CD14-positive monocyte (primary cell): ENCODE results near the gene ZNF385B. TPM values are rescaled to one million over a fixed set of nuclear protein-coding genes. Genes with fewer than 3 reads are reported as not detected.

ENCODE experiments used
- DNase-seq, 3 donors: peaks; one replicate each; pipeline ENCODE4 v3.0.0-alpha.2; 2011 to 2022
- H2AFZ ChIP-seq: 2 replicates; pipeline ENCODE4 v1.6.0; 2012; ENCODE audit warnings: mild to moderate bottlenecking, low read depth, low read length, inconsistent platforms; ENCODE audit not compliant: insufficient read depth, poor library complexity, severe bottlenecking
- H3K27ac ChIP-seq, 2 donors: 1 replicate in 1 of 2; 2 replicates in 1 of 2; pipeline ENCODE4 v1.5.1; 2012 to 2013; ENCODE audit warnings: low read length in 2 of 2, control low read depth in 1 of 2, inconsistent platforms in 1 of 2, low read depth in 1 of 2, mild to moderate bottlenecking in 1 of 2
- H3K27me3 ChIP-seq, 2 donors: one replicate each; pipeline versions ENCODE4 v1.6.0 to v1.6.1; 2011 to 2013; ENCODE audit warnings: low read length in 2 of 2; ENCODE audit not compliant: control insufficient read depth in 2 of 2, insufficient read depth in 2 of 2
- H3K36me3 ChIP-seq, 2 donors: replicated peaks in 1 of 2; 1 replicate in 1 of 2; 2 replicates in 1 of 2; pipeline versions ENCODE4 v1.5.1 to v1.6.1; 2012 to 2013; ENCODE audit warnings: low read length in 2 of 2, control low read depth in 1 of 2, inconsistent platforms in 1 of 2, mild to moderate bottlenecking in 1 of 2; ENCODE audit not compliant: insufficient read depth in 2 of 2, control insufficient read depth in 1 of 2
- H3K4me1 ChIP-seq, 2 donors: 1 replicate in 1 of 2; 2 replicates in 1 of 2; pipeline versions ENCODE4 v1.5.1 to v1.6.1; 2012 to 2013; ENCODE audit warnings: low read length in 2 of 2, control low read depth in 1 of 2, inconsistent platforms in 1 of 2, mild to moderate bottlenecking in 1 of 2, moderate library complexity in 1 of 2; ENCODE audit not compliant: insufficient read depth in 2 of 2, control insufficient read depth in 1 of 2
- H3K4me2 ChIP-seq: replicated peaks from 2 replicates; pipeline ENCODE3; 2012; ENCODE audit warnings: low read length, moderate library complexity, mild to moderate bottlenecking; ENCODE audit not compliant: poor library complexity, severe bottlenecking; ENCODE audit errors: extremely low read depth
- H3K4me3 ChIP-seq, 3 experiments: fragments of 200-600 bp in 1 of 3; sonication (generic) in 1 of 3; replicated peaks in 1 of 3; 1 replicate in 2 of 3; 2 replicates in 1 of 3; pipeline ENCODE4 v1.5.1; 2011 to 2013; ENCODE audit warnings: low read length in 3 of 3, mild to moderate bottlenecking in 3 of 3, control low read depth in 2 of 3, low read depth in 2 of 3, inconsistent platforms in 1 of 3, moderate library complexity in 1 of 3
- H3K79me2 ChIP-seq: 2 replicates; pipeline ENCODE4 v1.6.0; 2012; ENCODE audit warnings: mild to moderate bottlenecking, control low read depth, inconsistent platforms, low read length, moderate library complexity; ENCODE audit not compliant: insufficient read depth
- H3K9ac ChIP-seq: 2 replicates; pipeline ENCODE4 v1.6.0; 2017; ENCODE audit warnings: low read length, mild to moderate bottlenecking; ENCODE audit not compliant: insufficient read depth, poor library complexity, severe bottlenecking
- H3K9me3 ChIP-seq, 2 donors: replicated peaks in 1 of 2; 1 replicate in 1 of 2; 2 replicates in 1 of 2; pipeline versions ENCODE4 v1.5.1 to v1.6.1; 2012 to 2013; ENCODE audit warnings: low read length in 2 of 2, control low read depth in 1 of 2; ENCODE audit not compliant: control insufficient read depth in 1 of 2, insufficient read depth in 1 of 2
- H4K20me1 ChIP-seq: 2 replicates; pipeline ENCODE4 v1.6.0; 2012; ENCODE audit warnings: mild to moderate bottlenecking, low read length, control low read depth, moderate library complexity; ENCODE audit not compliant: insufficient read depth
- H3K27ac Mint-ChIP-seq, 7 donors: one replicate each; pipeline ENCODE4 v1.8.0; 2020; ENCODE audit warnings: mild to moderate bottlenecking in 7 of 7, mixed read lengths in 7 of 7, moderate library complexity in 6 of 7, inconsistent platforms in 2 of 7
- H3K27me3 Mint-ChIP-seq, 3 donors: one replicate each; pipeline ENCODE4 v1.8.0; 2021 to 2022; ENCODE audit warnings: low read depth in 3 of 3, mild to moderate bottlenecking in 3 of 3, mixed read lengths in 3 of 3, moderate library complexity in 3 of 3, inconsistent platforms in 1 of 3
- H3K36me3 Mint-ChIP-seq, 2 donors: one replicate each; pipeline ENCODE4 v1.8.0; 2020; ENCODE audit warnings: mixed read lengths in 2 of 2, inconsistent platforms in 1 of 2, mild to moderate bottlenecking in 1 of 2
- H3K4me1 Mint-ChIP-seq: one replicate; pipeline ENCODE4 v1.8.0; 2020; ENCODE audit warnings: mild to moderate bottlenecking, mixed read lengths
- H3K4me3 Mint-ChIP-seq, 2 donors: one replicate each; pipeline ENCODE4 v1.8.0; 2020; ENCODE audit warnings: mild to moderate bottlenecking in 2 of 2, mixed read lengths in 2 of 2, moderate library complexity in 1 of 2
- H3K9me3 Mint-ChIP-seq, 7 donors: one replicate each; pipeline ENCODE4 v1.8.0; 2020 to 2022; ENCODE audit warnings: mixed read lengths in 7 of 7, mild to moderate bottlenecking in 6 of 7, moderate library complexity in 6 of 7, inconsistent platforms in 2 of 7
- WGBS: methylation state at CpG from one replicate; pipeline ENCODE4 v1.1.5; 2013; ENCODE audit warnings: missing lambda C conversion rate; ENCODE audit not compliant: insufficient coverage; 5-methylcytosine and 5-hydroxymethylcytosine counted together
- intact Hi-C, 2 donors: fragments of 100-400 bp; cut with micrococcal nuclease; formaldehyde crosslinking; loops; one replicate each; pipeline versions ENCODE4 v1.15.0 to v1.15.1; 2023
- polyA plus RNA-seq, 3 donors: library from polyadenylated mRNA; depleted of rRNA in 1 of 3; unstranded in 2 of 3; stranded (reverse) in 1 of 3; fragments of 300-500 nt in 2 of 3; fragments of >200 nt in 1 of 3; fragmentation: Illumina TruSeq in 2 of 3; gene quantifications; 1 replicate in 2 of 3; 2 replicates in 1 of 3; pipeline ENCODE4 v1.2.3, GENCODE V29; 2012 to 2021
- TF ChIP-seq, protein P1 (sequence below): fragments of 200-600 bp; IDR thresholded peaks from one replicate; pipeline ENCODE4 v1.8.0; 2022; ENCODE audit warnings: antibody characterized with exemption, mild to moderate bottlenecking

ZNF385B gene
- polyA plus RNA-seq, 3 donors = not detected

DNA sequence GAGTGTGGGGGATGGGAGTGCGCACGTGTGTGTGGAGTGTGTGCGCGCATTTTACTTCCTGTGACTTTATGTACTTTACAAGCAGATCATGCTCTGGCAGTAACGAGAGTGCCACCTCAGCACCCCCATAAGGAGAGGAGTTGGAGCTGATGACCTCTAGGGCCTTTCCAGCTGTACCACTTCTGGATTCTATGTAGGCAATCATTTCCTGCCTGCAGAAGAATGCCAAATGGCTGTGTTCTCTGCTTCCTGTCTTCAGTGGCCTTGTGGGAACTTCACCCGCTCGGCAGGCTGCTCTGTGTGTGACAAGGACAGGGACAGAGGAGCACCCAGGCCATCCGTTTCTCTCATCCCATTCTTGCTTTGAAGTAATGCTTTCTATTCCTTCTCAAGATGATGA is 22.8 kb upstream of the ZNF385B start:
- no peak overlapping the region for H3K27ac Mint-ChIP-seq
- TF ChIP-seq, protein P1, sequence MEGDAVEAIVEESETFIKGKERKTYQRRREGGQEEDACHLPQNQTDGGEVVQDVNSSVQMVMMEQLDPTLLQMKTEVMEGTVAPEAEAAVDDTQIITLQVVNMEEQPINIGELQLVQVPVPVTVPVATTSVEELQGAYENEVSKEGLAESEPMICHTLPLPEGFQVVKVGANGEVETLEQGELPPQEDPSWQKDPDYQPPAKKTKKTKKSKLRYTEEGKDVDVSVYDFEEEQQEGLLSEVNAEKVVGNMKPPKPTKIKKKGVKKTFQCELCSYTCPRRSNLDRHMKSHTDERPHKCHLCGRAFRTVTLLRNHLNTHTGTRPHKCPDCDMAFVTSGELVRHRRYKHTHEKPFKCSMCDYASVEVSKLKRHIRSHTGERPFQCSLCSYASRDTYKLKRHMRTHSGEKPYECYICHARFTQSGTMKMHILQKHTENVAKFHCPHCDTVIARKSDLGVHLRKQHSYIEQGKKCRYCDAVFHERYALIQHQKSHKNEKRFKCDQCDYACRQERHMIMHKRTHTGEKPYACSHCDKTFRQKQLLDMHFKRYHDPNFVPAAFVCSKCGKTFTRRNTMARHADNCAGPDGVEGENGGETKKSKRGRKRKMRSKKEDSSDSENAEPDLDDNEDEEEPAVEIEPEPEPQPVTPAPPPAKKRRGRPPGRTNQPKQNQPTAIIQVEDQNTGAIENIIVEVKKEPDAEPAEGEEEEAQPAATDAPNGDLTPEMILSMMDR = no peak
- Histone ChIP-seq H3K4me2 (no peak overlapping the region), H4K20me1 (no peaks in the 10 kb centered on the region), H3K9ac (no peak overlapping the region), H3K27ac (no peak overlapping the region), H3K36me3 (no peaks in the 10 kb centered on the region), H3K4me1 (no peaks in the 10 kb centered on the region), H3K4me3 (no peak overlapping the region), H3K27me3 (no peaks in the 10 kb centered on the region), H2AFZ (no peak overlapping the region), H3K9me3 (peaks cover 0 to 2% of the 10 kb centered on the region in 2 donors), H3K79me2 (no peaks in the 10 kb centered on the region)
- peaks cover 0 to 11% (median 5%) of the 10 kb centered on the region in 7 donors for H3K9me3 Mint-ChIP-seq
- 74% methylated on average over 3 of the region's 8 CpGs for WGBS
- no peak for DNase-seq
- no peak overlapping the region for H3K4me3 Mint-ChIP-seq
- H3K4me1 Mint-ChIP-seq = no peaks in the 10 kb centered on the region
- peaks cover 0 to 1% (median 0%) of the 10 kb centered on the region in 3 donors for H3K27me3 Mint-ChIP-seq
- no peaks in the 10 kb centered on the region for H3K36me3 Mint-ChIP-seq
- intact Hi-C loops = no loop called here

DNA sequence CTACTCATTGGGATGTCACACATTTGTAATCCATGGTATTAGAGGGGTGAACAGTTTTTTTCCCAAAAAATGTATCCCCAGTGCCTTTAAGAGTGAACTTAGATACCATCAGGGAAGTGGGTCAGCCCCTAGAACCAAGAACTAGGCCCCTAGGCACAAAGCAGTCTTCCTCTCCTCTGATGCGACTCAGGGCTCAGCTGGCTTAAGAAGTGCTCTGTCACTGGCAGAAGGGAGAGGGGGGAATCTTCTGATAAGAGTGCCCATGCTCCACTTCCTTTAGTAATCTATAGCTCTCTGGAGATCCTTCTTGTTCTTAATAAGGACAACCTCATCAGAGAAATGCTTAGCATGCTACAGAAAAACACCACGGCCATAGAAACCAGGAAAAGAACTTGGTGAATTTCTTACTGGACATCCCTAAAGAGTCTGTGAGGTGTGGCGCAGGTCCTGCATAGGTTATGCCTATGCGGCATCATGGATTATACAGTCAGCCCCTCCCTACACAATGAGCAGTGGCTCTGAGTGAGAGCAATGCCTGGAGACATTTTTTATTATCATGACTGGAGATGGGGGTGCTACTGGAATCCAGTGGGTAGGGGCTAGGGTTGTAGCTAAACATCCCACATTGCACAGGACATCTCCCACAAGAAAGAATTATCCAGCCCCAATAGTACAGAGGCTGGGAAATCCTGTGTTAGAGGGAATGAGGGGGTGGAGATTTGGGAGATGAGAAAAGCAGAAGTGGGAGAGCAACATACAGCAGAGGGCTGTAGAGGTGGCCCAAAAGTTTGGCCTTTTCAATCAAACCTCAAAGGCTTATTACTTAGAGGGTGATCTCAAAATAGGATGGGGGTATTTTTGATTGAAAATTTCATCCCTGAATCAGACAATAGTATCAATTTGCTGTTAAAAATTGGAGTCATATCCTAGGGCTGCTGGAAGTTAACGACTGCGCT is 21.7 kb upstream of the ZNF385B start:
- Mint-ChIP-seq H3K4me3 (no peak overlapping the region), H3K27me3 (peaks cover 0 to 3% (median 0%) of the 10 kb centered on the region in 3 donors), H3K9me3 (peaks cover 0 to 3% (median 2%) of the 10 kb centered on the region in 7 donors), H3K27ac (no peak overlapping the region), H3K36me3 (no peaks in the 10 kb centered on the region), H3K4me1 (no peaks in the 10 kb centered on the region)
- Histone ChIP-seq H3K9ac (no peak overlapping the region), H3K27me3 (no peaks in the 10 kb centered on the region), H4K20me1 (no peaks in the 10 kb centered on the region), H3K9me3 (no peaks in the 10 kb centered on the region), H3K79me2 (no peaks in the 10 kb centered on the region), H3K27ac (no peak overlapping the region), H3K4me2 (no peak overlapping the region), H3K4me1 (no peaks in the 10 kb centered on the region), H2AFZ (no peak overlapping the region), H3K36me3 (no peaks in the 10 kb centered on the region), H3K4me3 (no peak overlapping the region)
- intact Hi-C loops = no loop called here
- no peak for DNase-seq
- TF ChIP-seq, protein P1 = no peak
- 100% methylated on average over 2 of the region's 6 CpGs for WGBS
